PC-3 (cell line): ENCODE data around the gene MAB21L4.

Experiments
- EZH2 ChIP-seq: fragments of 300-600 bp; sonication (generic); IDR thresholded peaks from one replicate; pipeline ENCODE4 v1.6.1; 2017; ENCODE audit warnings: antibody characterized with exemption, mild to moderate bottlenecking, low read length; ENCODE audit not compliant: unreplicated experiment
- EZH2phosphoT487 ChIP-seq: fragments of 300-600 bp; sonication (generic); IDR thresholded peaks from 2 replicates; pipeline ENCODE4 v1.6.1; 2018; ENCODE audit warnings: mild to moderate bottlenecking, antibody characterized with exemption, low read length, borderline replicate concordance
- TF ChIP-seq, protein P1 (sequence below): fragments of 300-600 bp; sonication (generic); conservative IDR thresholded peaks from 2 replicates; pipeline ENCODE4 v1.5.1; 2017; ENCODE audit warnings: antibody characterized with exemption, low read depth, mild to moderate bottlenecking, low read length

DNA sequence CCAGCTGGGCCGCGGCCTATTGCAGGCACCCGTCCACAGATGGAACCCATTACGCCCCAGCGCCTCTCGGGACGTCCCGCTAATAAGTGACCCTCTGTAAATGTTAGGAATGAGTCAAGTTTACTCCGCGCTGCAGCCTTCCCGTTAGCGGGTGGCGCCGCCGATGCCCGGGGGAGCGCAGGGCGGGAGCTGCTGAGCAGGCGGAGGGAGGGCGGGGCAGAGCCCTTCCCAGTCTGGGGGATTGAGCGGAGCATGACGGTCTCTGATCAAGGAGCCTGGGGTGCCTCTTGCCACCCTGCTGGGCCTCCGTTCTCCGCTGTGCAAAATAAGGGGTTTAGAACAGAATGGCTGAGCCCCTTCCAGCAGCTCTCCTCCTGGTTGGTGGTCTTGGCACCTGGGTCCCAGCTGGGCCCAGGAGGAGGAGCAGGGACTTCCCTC, 20.6 kb upstream of the MAB21L4 start:
- TF ChIP-seq, protein P1, sequence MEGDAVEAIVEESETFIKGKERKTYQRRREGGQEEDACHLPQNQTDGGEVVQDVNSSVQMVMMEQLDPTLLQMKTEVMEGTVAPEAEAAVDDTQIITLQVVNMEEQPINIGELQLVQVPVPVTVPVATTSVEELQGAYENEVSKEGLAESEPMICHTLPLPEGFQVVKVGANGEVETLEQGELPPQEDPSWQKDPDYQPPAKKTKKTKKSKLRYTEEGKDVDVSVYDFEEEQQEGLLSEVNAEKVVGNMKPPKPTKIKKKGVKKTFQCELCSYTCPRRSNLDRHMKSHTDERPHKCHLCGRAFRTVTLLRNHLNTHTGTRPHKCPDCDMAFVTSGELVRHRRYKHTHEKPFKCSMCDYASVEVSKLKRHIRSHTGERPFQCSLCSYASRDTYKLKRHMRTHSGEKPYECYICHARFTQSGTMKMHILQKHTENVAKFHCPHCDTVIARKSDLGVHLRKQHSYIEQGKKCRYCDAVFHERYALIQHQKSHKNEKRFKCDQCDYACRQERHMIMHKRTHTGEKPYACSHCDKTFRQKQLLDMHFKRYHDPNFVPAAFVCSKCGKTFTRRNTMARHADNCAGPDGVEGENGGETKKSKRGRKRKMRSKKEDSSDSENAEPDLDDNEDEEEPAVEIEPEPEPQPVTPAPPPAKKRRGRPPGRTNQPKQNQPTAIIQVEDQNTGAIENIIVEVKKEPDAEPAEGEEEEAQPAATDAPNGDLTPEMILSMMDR: no peak
- TF ChIP-seq EZH2phosphoT487 (no peak), EZH2 (no peak)
